B cell (primary cell): Measurements from ENCODE around the gene MRNIP. TPM values are rescaled to one million over a fixed set of nuclear protein-coding genes. Genes with fewer than 3 reads are reported as not detected.
A peak's percentile ranks its signal among the peaks of the same experiment; 100 is the strongest.

Source experiments
- ATAC-seq: fragments of 200-7000 bp; cut with Tn5 transposase; one replicate; pipeline ENCODE4 v1.10.0; 2021; ENCODE audit warnings: low read depth, mild to moderate bottlenecking, moderate number of reproducible peaks, moderate library complexity
- CTCF ChIA-PET: fragments of 350-600 bp; sonication (Branson Sonifier 250); formaldehyde crosslinking; loops from one replicate; lab custom pipeline; 2021; ENCODE audit warnings: antibody characterized with exemption, inconsistent platforms; lab: Charles Lee
- POLR2A ChIA-PET: fragments of 350-600 bp; sonication (Branson Sonifier 250); formaldehyde crosslinking; loops from one replicate; lab custom pipeline; 2021; ENCODE audit warnings: antibody characterized with exemption; lab: Charles Lee
- DNase-seq: peaks from one replicate; pipeline ENCODE4 v3.0.0; 2013
- H2AFZ ChIP-seq: 2 replicates; pipeline ENCODE4 v1.6.1; 2012; ENCODE audit warnings: mild to moderate bottlenecking, low read depth, low read length; ENCODE audit not compliant: insufficient read depth, poor library complexity, severe bottlenecking
- H3K27ac ChIP-seq, 2 donors: 1 replicate in 1 of 2; 2 replicates in 1 of 2; pipeline ENCODE4 v1.5.1; 2012 to 2013; ENCODE audit warnings: low read length in 2 of 2, mild to moderate bottlenecking in 2 of 2, moderate library complexity in 1 of 2
- H3K27me3 ChIP-seq, 4 experiments: fragments of 200-600 bp in 1 of 4; sonication (generic) in 1 of 4; replicated peaks in 1 of 4; 1 replicate in 2 of 4; 2 replicates in 2 of 4; pipeline versions ENCODE4 v1.6.1 to v1.7.0; 2013 to 2016; ENCODE audit warnings: low read length in 3 of 4, mild to moderate bottlenecking in 2 of 4, mixed read lengths in 1 of 4, moderate library complexity in 1 of 4; ENCODE audit not compliant: insufficient read depth in 4 of 4, control insufficient read depth in 3 of 4; ENCODE audit errors: control extremely low read depth in 1 of 4
- H3K36me3 ChIP-seq, 2 experiments: replicated peaks in 1 of 2; 1 replicate in 1 of 2; 2 replicates in 1 of 2; pipeline versions ENCODE4 v1.6.1 to v1.7.1; 2013; ENCODE audit warnings: low read length in 1 of 2; ENCODE audit not compliant: insufficient read depth in 2 of 2, control insufficient read depth in 1 of 2; ENCODE audit errors: control extremely low read depth in 1 of 2, extremely low read depth in 1 of 2
- H3K4me1 ChIP-seq, 2 donors: fragments of 200-600 bp in 1 of 2; sonication (generic) in 1 of 2; 1 replicate in 1 of 2; 2 replicates in 1 of 2; pipeline versions ENCODE4 v1.5.1 to v1.6.1; 2013 to 2017; ENCODE audit warnings: low read length in 2 of 2; ENCODE audit not compliant: control insufficient read depth in 2 of 2, insufficient read depth in 2 of 2
- H3K4me2 ChIP-seq: replicated peaks from 2 replicates; pipeline ENCODE3; 2012; ENCODE audit warnings: mild to moderate bottlenecking, low read depth, low read length; ENCODE audit not compliant: poor library complexity, severe bottlenecking
- H3K4me3 ChIP-seq, 5 experiments: fragments of 200-600 bp in 1 of 5; sonication (generic) in 1 of 5; 1 replicate in 3 of 5; 2 replicates in 2 of 5; pipeline versions ENCODE4 v1.5.1 to v1.7.0; 2011 to 2016; ENCODE audit warnings: low read length in 4 of 5, mild to moderate bottlenecking in 4 of 5, low read depth in 2 of 5, control low read depth in 1 of 5, moderate library complexity in 1 of 5; ENCODE audit not compliant: insufficient read depth in 1 of 5; ENCODE audit errors: control extremely low read depth in 1 of 5, extremely low read depth in 1 of 5
- H3K79me2 ChIP-seq: fragments of 200-600 bp; sonication (generic); one replicate; pipeline ENCODE4 v1.6.0; 2016; ENCODE audit warnings: low read length; ENCODE audit not compliant: control insufficient read depth, insufficient read depth
- H3K9ac ChIP-seq: fragments of 200-600 bp; sonication (generic); 2 replicates; pipeline ENCODE4 v1.6.1; 2017; ENCODE audit warnings: mild to moderate bottlenecking, low read length, moderate library complexity
- H3K9me3 ChIP-seq, 3 donors: one replicate each; pipeline versions ENCODE4 v1.6.1 to v1.7.1; 2013; ENCODE audit warnings: low read length in 2 of 3; ENCODE audit not compliant: control insufficient read depth in 2 of 3, insufficient read depth in 1 of 3; ENCODE audit errors: control extremely low read depth in 1 of 3
- H4K20me1 ChIP-seq: 2 replicates; pipeline ENCODE4 v1.6.0; 2012; ENCODE audit warnings: mild to moderate bottlenecking, low read length; ENCODE audit not compliant: insufficient read depth, control insufficient read depth, poor library complexity, severe bottlenecking
- H3K27ac Mint-ChIP-seq: one replicate; pipeline ENCODE4 v1.8.0; 2021; ENCODE audit warnings: mixed read lengths
- H3K27me3 Mint-ChIP-seq: one replicate; pipeline ENCODE4 v1.8.0; 2021; ENCODE audit warnings: mixed read lengths
- H3K4me1 Mint-ChIP-seq: one replicate; pipeline ENCODE4 v1.8.0; 2021; ENCODE audit warnings: mixed read lengths
- H3K4me3 Mint-ChIP-seq: one replicate; pipeline ENCODE4 v1.8.0; 2021; ENCODE audit warnings: mixed read lengths
- H3K9me3 Mint-ChIP-seq: one replicate; pipeline ENCODE4 v1.8.0; 2022; ENCODE audit warnings: mixed read lengths; ENCODE audit not compliant: insufficient read depth
- CTCF ChIP-seq: fragments of 200-600 bp; IDR thresholded peaks from one replicate; pipeline ENCODE4 v1.8.0; 2022; ENCODE audit warnings: antibody characterized with exemption, mild to moderate bottlenecking
- EZH2 ChIP-seq: IDR thresholded peaks from 2 replicates; pipeline ENCODE4 v1.6.1; 2012; ENCODE audit warnings: borderline replicate concordance, low read depth, mild to moderate bottlenecking, moderate library complexity, low read length; ENCODE audit not compliant: insufficient read depth, poor library complexity, severe bottlenecking
- WGBS: methylation state at CpG from one replicate; pipeline ENCODE4 v1.1.5; 2013; ENCODE audit warnings: missing lambda C conversion rate; ENCODE audit not compliant: insufficient coverage; 5-methylcytosine and 5-hydroxymethylcytosine counted together
- intact Hi-C: fragments of 100-400 bp; cut with micrococcal nuclease; formaldehyde crosslinking; loops from one replicate; pipeline ENCODE4 v1.10.0; 2022
- polyA plus RNA-seq: library from polyadenylated mRNA; depleted of rRNA; stranded (reverse); fragments of >200 nt; gene quantifications from 2 replicates; pipeline ENCODE4 v1.2.3, GENCODE V29; 2012
- total RNA-seq, 2 donors: library from RNA; stranded (reverse); fragments of 120-200 nt in 1 of 2; gene quantifications; 1 replicate in 1 of 2; 2 replicates in 1 of 2; pipeline versions ENCODE4 v1.2.3 to v1.2.4, GENCODE V29; 2013 to 2022

MRNIP gene
- total and polyA plus RNA-seq, 2 donors (not counting 1 experiment from before 2014, with no cell fraction given): 152 to 178 TPM

DNA sequence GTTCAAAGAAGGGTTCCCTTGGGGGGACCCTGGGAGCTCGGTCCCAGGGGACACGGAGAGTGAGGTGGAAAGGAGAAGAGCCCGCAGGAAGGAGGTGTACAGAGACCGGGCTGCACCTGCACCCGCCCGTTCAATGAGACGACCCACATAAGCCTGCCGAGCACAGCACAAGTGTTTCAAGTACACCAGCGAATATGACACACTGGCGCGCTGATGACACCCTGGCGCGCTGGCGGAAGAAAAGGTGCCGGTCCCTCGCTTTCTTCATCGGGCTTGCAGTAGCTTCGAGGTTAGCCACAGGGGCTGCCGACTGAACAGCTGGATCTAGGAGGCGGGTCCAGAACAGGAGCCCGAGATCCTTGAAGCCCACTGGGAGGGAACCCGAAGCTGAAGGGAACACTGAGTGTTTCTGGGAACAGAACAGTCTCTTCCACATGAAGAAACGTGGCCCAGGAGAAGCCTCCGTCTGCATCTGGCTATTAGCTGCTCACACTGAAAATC, 47.7 kb upstream of the MRNIP start:
- CTCF ChIA-PET: interaction anchor here (0.7 to 4.4 kb wide), 6 partner anchors 8 to 143 kb away, joined by 3 to 21 read pairs (median 6); no protein-coding TSS in a partner anchor
- 93% methylated on average over 24 of the region's 24 CpGs for WGBS
- TF ChIP-seq CTCF (no peak), EZH2 (no peak)
- H3K27ac ChIP-seq: no peak overlapping the region
- POLR2A ChIA-PET: interaction anchor here (1.1 to 1.6 kb wide), 2 partner anchors 86 to 105 kb away, joined by 3 to 6 read pairs; partner anchors contain the start of gene SQSTM1
- H3K4me1 ChIP-seq: peaks cover 13 to 24% of the 10 kb centered on the region in 2 donors
- Mint-ChIP-seq H3K27ac (peak overlapping the region; percentile 72), H3K27me3 (no peaks in the 10 kb centered on the region), H3K4me1 (peaks cover 19% of the 10 kb centered on the region), H3K9me3 (no peaks in the 10 kb centered on the region), H3K4me3 (peak overlapping the region; percentile 90)
- H3K9ac ChIP-seq: peak overlapping the region; percentile 53
- H4K20me1 ChIP-seq: peaks cover 24% of the 10 kb centered on the region
- intact Hi-C loops: loop anchor here (2.0 to 10.0 kb wide), 2 partner anchors 104 to 212 kb away; partner anchors contain the start of gene CANX
- H3K9me3 ChIP-seq: no peaks in the 10 kb centered on the region
- peaks cover 2 to 22% of the 10 kb centered on the region in 2 experiments for H3K36me3 ChIP-seq
- ATAC-seq (no peak), DNase-seq (no peak)
- no peaks in the 10 kb centered on the region for H3K27me3 ChIP-seq
- no peak overlapping the region for H3K4me3 ChIP-seq
- H2AFZ ChIP-seq: peak overlapping the region; percentile 50
- H3K79me2 ChIP-seq: peaks cover 32% of the 10 kb centered on the region
- H3K4me2 ChIP-seq: peak overlapping the region; percentile 91

DNA sequence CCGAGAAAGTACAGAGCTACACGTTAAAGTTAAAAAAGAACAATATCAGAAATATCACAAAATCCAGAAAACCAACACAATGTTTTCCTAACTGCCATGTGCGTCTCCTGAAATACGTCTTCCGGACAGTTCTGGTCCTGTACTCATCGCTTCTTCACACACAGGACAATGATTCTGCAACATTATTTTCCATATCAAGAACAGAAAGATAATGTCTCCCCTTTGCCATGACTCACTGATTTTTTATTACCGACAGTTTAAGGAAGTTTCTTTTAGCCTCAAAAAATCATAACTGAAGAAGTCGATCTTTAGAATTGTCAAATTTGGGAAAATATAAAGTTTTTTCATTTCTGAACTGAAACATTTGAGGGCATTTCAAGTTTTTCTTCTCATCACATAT, 46.5 kb upstream of the MRNIP start:
- intact Hi-C loops: loop anchor here (10.0 kb wide), 1 partner anchor 210 kb away; the partner anchor contains the start of gene CANX
- no peak overlapping the region for H3K4me3 ChIP-seq
- Mint-ChIP-seq H3K27ac (no peak overlapping the region), H3K4me1 (peaks cover 19% of the 10 kb centered on the region), H3K4me3 (no peak overlapping the region), H3K27me3 (no peaks in the 10 kb centered on the region), H3K9me3 (no peaks in the 10 kb centered on the region)
- CTCF ChIA-PET: interaction anchor here (4.4 kb wide), 1 partner anchor 103 kb away, joined by 21 read pairs; no protein-coding TSS in a partner anchor
- H2AFZ ChIP-seq: no peak overlapping the region
- peaks cover 2 to 25% of the 10 kb centered on the region in 2 experiments for H3K36me3 ChIP-seq
- 95% methylated on average over 6 of the region's 8 CpGs for WGBS
- H3K27ac ChIP-seq: no peak overlapping the region
- H3K9ac ChIP-seq: no peak overlapping the region
- peaks cover 13 to 24% of the 10 kb centered on the region in 2 donors for H3K4me1 ChIP-seq
- H3K79me2 ChIP-seq: peaks cover 34% of the 10 kb centered on the region
- no peaks in the 10 kb centered on the region for H3K9me3 ChIP-seq
- peaks cover 33% of the 10 kb centered on the region for H4K20me1 ChIP-seq
- no peak for ATAC-seq
- no peaks in the 10 kb centered on the region for H3K27me3 ChIP-seq
- POLR2A ChIA-PET: no interaction called here
- TF ChIP-seq CTCF: no peak
- no peak for TF ChIP-seq EZH2
- DNase-seq: no peak
- no peak overlapping the region for H3K4me2 ChIP-seq
